Neural cell (in vitro differentiated cells): ENCODE measurements around the gene FSD2. TPM values are rescaled to one million over a fixed set of nuclear protein-coding genes. Genes with fewer than 3 reads are reported as not detected.

Experiments used
- H2AFZ ChIP-seq: fragments of 200-600, 300-800 bp; sonication (generic), shearing (Covaris generic); 2 replicates; pipeline ENCODE4 v1.6.0; 2014; ENCODE audit warnings: low read depth, mild to moderate bottlenecking, antibody characterized with exemption, low read length, moderate library complexity
- H3F3A ChIP-seq: fragments of 200-600 bp; shearing (Covaris generic); 2 replicates; pipeline ENCODE4 v1.6.1; 2016; ENCODE audit warnings: mild to moderate bottlenecking, moderate library complexity, mixed read lengths, antibody characterized with exemption, low read length; ENCODE audit not compliant: insufficient read depth, poor library complexity, severe bottlenecking
- H3K27ac ChIP-seq: fragments of 200-600, 300-800 bp; sonication (generic), shearing (Covaris generic); 2 replicates; pipeline ENCODE4 v1.5.1; 2014; ENCODE audit warnings: mild to moderate bottlenecking, low read length, moderate library complexity
- H3K27me3 ChIP-seq: fragments of 300-800, 200-600 bp; sonication (generic), shearing (Covaris generic); 2 replicates; pipeline ENCODE4 v1.6.0; 2014; ENCODE audit warnings: mild to moderate bottlenecking, low read depth, low read length, moderate library complexity; ENCODE audit not compliant: insufficient read depth
- H3K36me3 ChIP-seq: fragments of 300-800, 200-600 bp; sonication (generic), shearing (Covaris generic); 2 replicates; pipeline ENCODE4 v1.5.1; 2014; ENCODE audit warnings: mild to moderate bottlenecking, antibody characterized with exemption, low read length, moderate library complexity; ENCODE audit not compliant: insufficient read depth
- H3K4me2 ChIP-seq: fragments of 300-800, 200-600 bp; sonication (generic), shearing (Covaris generic); 2 replicates; pipeline ENCODE4 v1.6.0; 2014; ENCODE audit warnings: mild to moderate bottlenecking, low read length
- H3K4me3 ChIP-seq: fragments of 300-800, 200-600 bp; sonication (generic), shearing (Covaris generic); 2 replicates; pipeline ENCODE4 v1.5.1; 2014; ENCODE audit warnings: mild to moderate bottlenecking, low read length, moderate library complexity
- H3K79me2 ChIP-seq: fragments of 200-600 bp; shearing (Covaris generic); replicated peaks from 2 replicates; pipeline ENCODE4 v1.6.0; 2014; ENCODE audit warnings: mild to moderate bottlenecking, low read length, moderate library complexity; ENCODE audit not compliant: insufficient read depth
- H3K9ac ChIP-seq: fragments of 300-800, 200-600 bp; sonication (generic), shearing (Covaris generic); 2 replicates; pipeline ENCODE4 v1.6.1; 2016; ENCODE audit warnings: mild to moderate bottlenecking, low read length, mixed read lengths
- H3K9me2 ChIP-seq: fragments of 200-600 bp; shearing (Covaris generic); 2 replicates; pipeline ENCODE4 v1.6.1; 2016; ENCODE audit warnings: mild to moderate bottlenecking, low read length, mixed read lengths; ENCODE audit not compliant: insufficient read depth
- H3K9me3 ChIP-seq: fragments of 200-600, 300-800 bp; sonication (generic), shearing (Covaris generic); 2 replicates; pipeline ENCODE4 v1.6.1; 2016; ENCODE audit warnings: mild to moderate bottlenecking, mixed run types, low read length, moderate library complexity, mixed read lengths
- H4K20me1 ChIP-seq: fragments of 200-600 bp; shearing (Covaris generic); 2 replicates; pipeline ENCODE4 v1.6.1; 2016; ENCODE audit warnings: mild to moderate bottlenecking, mixed run types; ENCODE audit not compliant: insufficient read depth
- EP300 ChIP-seq: fragments of 450-650 bp; conservative IDR thresholded peaks from 2 replicates; pipeline ENCODE4 v1.6.1; 2014; ENCODE audit warnings: antibody characterized with exemption, mild to moderate bottlenecking, moderate library complexity; ENCODE audit not compliant: poor library complexity, severe bottlenecking
- EZH2 ChIP-seq: fragments of 200-600, 300-800 bp; shearing (Covaris generic), sonication (generic); IDR thresholded peaks from 2 replicates; pipeline ENCODE4 v1.6.1; 2014; ENCODE audit warnings: antibody characterized with exemption, low read length, borderline replicate concordance, mild to moderate bottlenecking; ENCODE audit not compliant: insufficient read depth, poor library complexity, severe bottlenecking
- POLR2AphosphoS5 ChIP-seq: IDR thresholded peaks from 2 replicates; pipeline ENCODE4 v1.6.1; 2012
- RAD21 ChIP-seq: fragments of 450-650 bp; conservative IDR thresholded peaks from 2 replicates; pipeline ENCODE4 v1.6.1; 2014; ENCODE audit warnings: antibody characterized with exemption, mild to moderate bottlenecking, moderate library complexity
- SMC3 ChIP-seq: fragments of 450-650 bp; conservative IDR thresholded peaks from 2 replicates; pipeline ENCODE4 v1.6.1; 2014; ENCODE audit warnings: antibody characterized with exemption, mild to moderate bottlenecking, moderate library complexity; ENCODE audit not compliant: poor library complexity
- TAF1 ChIP-seq: IDR thresholded peaks from 2 replicates; pipeline ENCODE4 v1.6.1; 2012; ENCODE audit warnings: low read depth
- polyA plus RNA-seq: library from polyadenylated mRNA; depleted of rRNA; stranded (reverse); fragments of >200 nt; gene quantifications from 2 replicates; pipeline ENCODE4 v1.2.3, GENCODE V29; 2014
- TF ChIP-seq, protein P1 (sequence below): IDR thresholded peaks from 2 replicates; pipeline ENCODE4 v1.6.1; 2012; ENCODE audit warnings: borderline replicate concordance
- TF ChIP-seq, protein P2 (sequence below): fragments of 450-650 bp; IDR thresholded peaks from 2 replicates; pipeline ENCODE4 v1.5.1; 2014; ENCODE audit warnings: antibody characterized with exemption, mild to moderate bottlenecking, moderate library complexity; ENCODE audit not compliant: poor library complexity, severe bottlenecking

The FSD2 gene
- polyA plus RNA-seq, 1 donor from 2014 or later = not detected

DNA sequence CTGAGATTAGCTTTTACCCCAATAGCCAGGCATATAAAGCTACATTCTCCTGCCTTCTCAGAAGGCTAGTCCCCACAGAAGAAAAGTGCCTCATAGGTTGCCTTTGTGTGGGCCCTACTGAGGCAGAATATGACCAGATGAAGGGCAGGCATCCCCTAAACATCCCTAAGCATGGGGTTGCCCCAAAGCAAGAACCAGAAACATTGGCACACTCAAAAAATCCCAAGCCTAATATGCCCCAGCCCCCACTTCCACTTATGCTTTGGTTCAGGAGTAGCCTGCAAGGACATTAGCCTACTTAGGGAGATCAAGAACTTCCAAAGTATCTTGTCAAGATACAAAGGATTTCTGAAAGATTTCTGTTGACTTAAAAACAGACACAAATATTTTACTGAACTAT is 33.3 kb upstream of the FSD2 start:
- Histone ChIP-seq H3K79me2 (no peaks in the 10 kb centered on the region), H3K9me2 (no peaks in the 10 kb centered on the region), H3K9ac (no peak overlapping the region), H2AFZ (no peak overlapping the region), H3K4me2 (no peak overlapping the region), H4K20me1 (no peaks in the 10 kb centered on the region), H3K27me3 (no peaks in the 10 kb centered on the region), H3K36me3 (peaks cover 6% of the 10 kb centered on the region), H3K4me3 (no peak overlapping the region), H3F3A (no peaks in the 10 kb centered on the region), H3K27ac (no peak overlapping the region), H3K9me3 (no peaks in the 10 kb centered on the region)
- no peak for TF ChIP-seq SMC3

DNA sequence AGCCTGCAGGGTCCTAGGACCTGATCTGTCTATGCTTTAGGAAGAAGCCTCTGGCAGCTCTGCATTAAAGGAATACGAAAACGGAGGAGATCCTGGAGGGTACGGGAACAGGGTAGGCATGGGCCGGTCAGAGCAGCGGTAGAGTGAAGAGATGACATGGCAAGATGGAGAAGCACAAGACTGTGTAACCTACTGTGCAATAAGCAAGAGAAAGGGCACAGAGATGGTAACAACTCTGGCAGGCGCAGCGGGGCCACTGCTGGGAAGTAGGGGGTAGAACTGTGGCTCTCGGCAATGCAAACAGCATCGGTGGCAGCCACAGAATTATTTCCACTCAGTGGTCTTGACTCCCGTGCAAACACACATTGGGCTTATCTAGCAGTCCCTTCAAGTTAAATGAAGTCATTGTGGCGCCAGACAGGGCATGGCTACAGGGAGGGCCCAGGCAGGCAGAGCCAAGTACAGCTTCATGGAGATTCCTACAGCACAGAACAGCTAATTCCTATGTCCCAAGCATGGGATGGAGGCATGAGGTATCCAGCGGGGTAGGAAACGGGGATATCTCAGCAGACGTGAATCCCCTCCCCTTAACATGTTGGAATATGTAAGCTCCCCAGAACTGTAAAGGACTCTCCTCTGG is 32.3 kb upstream of the FSD2 start:
- peaks cover 6% of the 10 kb centered on the region for H3K36me3 ChIP-seq
- H3K27me3 ChIP-seq = no peaks in the 10 kb centered on the region
- H3F3A ChIP-seq = no peaks in the 10 kb centered on the region
- no peaks in the 10 kb centered on the region for H3K79me2 ChIP-seq
- no peak overlapping the region for H3K9ac ChIP-seq
- H3K4me3 ChIP-seq = no peak overlapping the region
- no peak for TF ChIP-seq EP300
- TF ChIP-seq TAF1 = no peak
- TF ChIP-seq RAD21 = no peak
- TF ChIP-seq EZH2 = no peak
- TF ChIP-seq, protein P1, sequence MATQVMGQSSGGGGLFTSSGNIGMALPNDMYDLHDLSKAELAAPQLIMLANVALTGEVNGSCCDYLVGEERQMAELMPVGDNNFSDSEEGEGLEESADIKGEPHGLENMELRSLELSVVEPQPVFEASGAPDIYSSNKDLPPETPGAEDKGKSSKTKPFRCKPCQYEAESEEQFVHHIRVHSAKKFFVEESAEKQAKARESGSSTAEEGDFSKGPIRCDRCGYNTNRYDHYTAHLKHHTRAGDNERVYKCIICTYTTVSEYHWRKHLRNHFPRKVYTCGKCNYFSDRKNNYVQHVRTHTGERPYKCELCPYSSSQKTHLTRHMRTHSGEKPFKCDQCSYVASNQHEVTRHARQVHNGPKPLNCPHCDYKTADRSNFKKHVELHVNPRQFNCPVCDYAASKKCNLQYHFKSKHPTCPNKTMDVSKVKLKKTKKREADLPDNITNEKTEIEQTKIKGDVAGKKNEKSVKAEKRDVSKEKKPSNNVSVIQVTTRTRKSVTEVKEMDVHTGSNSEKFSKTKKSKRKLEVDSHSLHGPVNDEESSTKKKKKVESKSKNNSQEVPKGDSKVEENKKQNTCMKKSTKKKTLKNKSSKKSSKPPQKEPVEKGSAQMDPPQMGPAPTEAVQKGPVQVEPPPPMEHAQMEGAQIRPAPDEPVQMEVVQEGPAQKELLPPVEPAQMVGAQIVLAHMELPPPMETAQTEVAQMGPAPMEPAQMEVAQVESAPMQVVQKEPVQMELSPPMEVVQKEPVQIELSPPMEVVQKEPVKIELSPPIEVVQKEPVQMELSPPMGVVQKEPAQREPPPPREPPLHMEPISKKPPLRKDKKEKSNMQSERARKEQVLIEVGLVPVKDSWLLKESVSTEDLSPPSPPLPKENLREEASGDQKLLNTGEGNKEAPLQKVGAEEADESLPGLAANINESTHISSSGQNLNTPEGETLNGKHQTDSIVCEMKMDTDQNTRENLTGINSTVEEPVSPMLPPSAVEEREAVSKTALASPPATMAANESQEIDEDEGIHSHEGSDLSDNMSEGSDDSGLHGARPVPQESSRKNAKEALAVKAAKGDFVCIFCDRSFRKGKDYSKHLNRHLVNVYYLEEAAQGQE = no peak
- TF ChIP-seq POLR2AphosphoS5 = no peak
- TF ChIP-seq, protein P2, sequence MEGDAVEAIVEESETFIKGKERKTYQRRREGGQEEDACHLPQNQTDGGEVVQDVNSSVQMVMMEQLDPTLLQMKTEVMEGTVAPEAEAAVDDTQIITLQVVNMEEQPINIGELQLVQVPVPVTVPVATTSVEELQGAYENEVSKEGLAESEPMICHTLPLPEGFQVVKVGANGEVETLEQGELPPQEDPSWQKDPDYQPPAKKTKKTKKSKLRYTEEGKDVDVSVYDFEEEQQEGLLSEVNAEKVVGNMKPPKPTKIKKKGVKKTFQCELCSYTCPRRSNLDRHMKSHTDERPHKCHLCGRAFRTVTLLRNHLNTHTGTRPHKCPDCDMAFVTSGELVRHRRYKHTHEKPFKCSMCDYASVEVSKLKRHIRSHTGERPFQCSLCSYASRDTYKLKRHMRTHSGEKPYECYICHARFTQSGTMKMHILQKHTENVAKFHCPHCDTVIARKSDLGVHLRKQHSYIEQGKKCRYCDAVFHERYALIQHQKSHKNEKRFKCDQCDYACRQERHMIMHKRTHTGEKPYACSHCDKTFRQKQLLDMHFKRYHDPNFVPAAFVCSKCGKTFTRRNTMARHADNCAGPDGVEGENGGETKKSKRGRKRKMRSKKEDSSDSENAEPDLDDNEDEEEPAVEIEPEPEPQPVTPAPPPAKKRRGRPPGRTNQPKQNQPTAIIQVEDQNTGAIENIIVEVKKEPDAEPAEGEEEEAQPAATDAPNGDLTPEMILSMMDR = no peak
- no peak for TF ChIP-seq SMC3
- no peak overlapping the region for H2AFZ ChIP-seq
- no peak overlapping the region for H3K27ac ChIP-seq
- no peaks in the 10 kb centered on the region for H3K9me2 ChIP-seq
- H4K20me1 ChIP-seq = no peaks in the 10 kb centered on the region
- H3K9me3 ChIP-seq = no peaks in the 10 kb centered on the region
- H3K4me2 ChIP-seq = no peak overlapping the region

DNA sequence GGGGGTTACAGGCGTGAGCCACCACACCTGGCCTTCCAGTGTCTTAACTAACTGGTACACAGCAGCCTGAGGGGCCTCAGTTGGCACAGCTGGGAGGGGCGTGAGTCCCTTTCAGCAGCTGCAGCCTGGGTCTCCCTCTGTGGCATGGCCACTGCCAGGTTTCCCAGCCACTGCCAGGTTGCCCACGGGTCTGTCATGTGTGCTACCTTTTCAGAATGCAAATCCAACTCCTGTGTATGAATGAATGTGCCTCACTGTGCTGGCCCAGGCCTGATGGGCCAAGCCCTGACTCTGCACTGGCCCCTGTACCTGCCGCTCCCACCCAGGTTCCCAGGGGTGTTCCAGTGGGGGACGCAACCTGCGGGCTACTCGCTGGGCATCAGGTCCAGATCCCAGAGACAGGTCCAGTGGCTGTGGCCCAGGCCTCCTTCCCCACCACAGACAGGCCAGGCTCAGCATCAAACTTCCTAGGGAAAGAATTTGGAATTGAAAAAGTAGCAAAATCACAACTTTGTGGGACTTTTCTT is 29.6 kb upstream of the FSD2 start:
- H3K27me3 ChIP-seq = no peaks in the 10 kb centered on the region
- H3K4me3 ChIP-seq = no peak overlapping the region
- H3K9ac ChIP-seq = no peak overlapping the region
- no peaks in the 10 kb centered on the region for H3F3A ChIP-seq
- TF ChIP-seq, protein P2 = no peak
- TF ChIP-seq, protein P1 = no peak
- TF ChIP-seq EZH2 = no peak
- no peak for TF ChIP-seq EP300
- no peak overlapping the region for H2AFZ ChIP-seq
- no peak overlapping the region for H3K4me2 ChIP-seq
- no peak overlapping the region for H3K27ac ChIP-seq
- no peaks in the 10 kb centered on the region for H4K20me1 ChIP-seq
- no peaks in the 10 kb centered on the region for H3K9me2 ChIP-seq
- H3K79me2 ChIP-seq = no peaks in the 10 kb centered on the region
- H3K9me3 ChIP-seq = no peaks in the 10 kb centered on the region
- H3K36me3 ChIP-seq = peaks cover 6% of the 10 kb centered on the region
